A673 (cell line): ENCODE data around the gene POU2AF1.

Experiments used
- EZH2 ChIP-seq: fragments of 200-600 bp; sonication (generic); IDR thresholded peaks from 2 replicates; pipeline ENCODE4 v1.6.1; 2017; ENCODE audit warnings: borderline replicate concordance, low read depth, mild to moderate bottlenecking, mixed read lengths, antibody characterized with exemption, low read length; ENCODE audit not compliant: poor library complexity, severe bottlenecking
- TF ChIP-seq, protein P1 (sequence below): fragments of 300-800, 200-600 bp; sonication (generic); conservative IDR thresholded peaks from 2 replicates; pipeline ENCODE4 v1.5.1; 2017; ENCODE audit warnings: low read depth, mild to moderate bottlenecking, antibody characterized with exemption, low read length, moderate library complexity, mixed read lengths

- TF ChIP-seq, protein P1, sequence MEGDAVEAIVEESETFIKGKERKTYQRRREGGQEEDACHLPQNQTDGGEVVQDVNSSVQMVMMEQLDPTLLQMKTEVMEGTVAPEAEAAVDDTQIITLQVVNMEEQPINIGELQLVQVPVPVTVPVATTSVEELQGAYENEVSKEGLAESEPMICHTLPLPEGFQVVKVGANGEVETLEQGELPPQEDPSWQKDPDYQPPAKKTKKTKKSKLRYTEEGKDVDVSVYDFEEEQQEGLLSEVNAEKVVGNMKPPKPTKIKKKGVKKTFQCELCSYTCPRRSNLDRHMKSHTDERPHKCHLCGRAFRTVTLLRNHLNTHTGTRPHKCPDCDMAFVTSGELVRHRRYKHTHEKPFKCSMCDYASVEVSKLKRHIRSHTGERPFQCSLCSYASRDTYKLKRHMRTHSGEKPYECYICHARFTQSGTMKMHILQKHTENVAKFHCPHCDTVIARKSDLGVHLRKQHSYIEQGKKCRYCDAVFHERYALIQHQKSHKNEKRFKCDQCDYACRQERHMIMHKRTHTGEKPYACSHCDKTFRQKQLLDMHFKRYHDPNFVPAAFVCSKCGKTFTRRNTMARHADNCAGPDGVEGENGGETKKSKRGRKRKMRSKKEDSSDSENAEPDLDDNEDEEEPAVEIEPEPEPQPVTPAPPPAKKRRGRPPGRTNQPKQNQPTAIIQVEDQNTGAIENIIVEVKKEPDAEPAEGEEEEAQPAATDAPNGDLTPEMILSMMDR, result no peak
- TF ChIP-seq EZH2, result no peak
These were observed 14.5 kb upstream of the POU2AF1 start for GRCh38 chr11:111393585-111393984.
